Fibroblast of lung (primary cell): ENCODE results near the gene PRR19.

Experiments
- EZH2 ChIP-seq: IDR thresholded peaks from 2 replicates; pipeline ENCODE4 v1.5.1; 2012; ENCODE audit warnings: low read length, control low read depth, mild to moderate bottlenecking; ENCODE audit errors: missing control alignments
- TF ChIP-seq, protein P1 (sequence below), 2 donors: IDR thresholded peaks in 1 of 2; conservative IDR thresholded peaks in 1 of 2; 1 replicate in 1 of 2; 2 replicates in 1 of 2; pipeline ENCODE4 v1.5.1; 2011 to 2012; ENCODE audit warnings: low read length in 2 of 2, control low read depth in 1 of 2, inconsistent platforms in 1 of 2, low read depth in 1 of 2, mild to moderate bottlenecking in 1 of 2

DNA sequence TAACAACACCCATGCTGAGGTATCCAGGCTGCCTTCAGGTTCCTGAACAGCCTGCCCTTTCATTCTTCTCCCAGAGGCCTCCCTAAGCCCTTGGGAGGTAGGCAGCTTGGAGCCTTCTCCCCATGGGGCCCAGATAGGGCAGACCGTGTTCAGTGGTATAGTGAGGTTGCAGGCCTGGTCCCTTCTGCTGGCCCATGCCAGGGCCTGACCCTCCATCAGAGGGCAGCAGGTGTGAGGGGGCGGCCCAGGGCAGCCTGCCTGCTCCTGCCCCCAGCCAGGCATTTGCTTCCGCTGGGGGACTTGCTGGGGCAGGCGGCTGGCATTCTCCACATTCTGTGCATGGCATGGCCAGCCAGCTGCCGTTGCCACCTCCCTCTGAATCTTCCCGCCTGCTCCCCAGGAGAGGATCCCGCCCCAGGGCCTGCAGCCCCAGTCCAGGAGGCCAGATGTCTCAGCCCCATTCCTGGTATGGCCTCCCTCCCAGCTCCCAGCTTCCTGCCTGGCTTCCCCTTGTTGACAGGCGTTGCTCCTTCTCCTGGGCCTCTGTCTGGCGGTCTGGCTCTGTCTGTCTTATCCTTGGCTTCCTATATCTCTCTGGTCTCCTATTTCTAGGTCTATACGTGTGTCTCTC is 24.0 kb upstream of the PRR19 start:
- TF ChIP-seq, protein P1, sequence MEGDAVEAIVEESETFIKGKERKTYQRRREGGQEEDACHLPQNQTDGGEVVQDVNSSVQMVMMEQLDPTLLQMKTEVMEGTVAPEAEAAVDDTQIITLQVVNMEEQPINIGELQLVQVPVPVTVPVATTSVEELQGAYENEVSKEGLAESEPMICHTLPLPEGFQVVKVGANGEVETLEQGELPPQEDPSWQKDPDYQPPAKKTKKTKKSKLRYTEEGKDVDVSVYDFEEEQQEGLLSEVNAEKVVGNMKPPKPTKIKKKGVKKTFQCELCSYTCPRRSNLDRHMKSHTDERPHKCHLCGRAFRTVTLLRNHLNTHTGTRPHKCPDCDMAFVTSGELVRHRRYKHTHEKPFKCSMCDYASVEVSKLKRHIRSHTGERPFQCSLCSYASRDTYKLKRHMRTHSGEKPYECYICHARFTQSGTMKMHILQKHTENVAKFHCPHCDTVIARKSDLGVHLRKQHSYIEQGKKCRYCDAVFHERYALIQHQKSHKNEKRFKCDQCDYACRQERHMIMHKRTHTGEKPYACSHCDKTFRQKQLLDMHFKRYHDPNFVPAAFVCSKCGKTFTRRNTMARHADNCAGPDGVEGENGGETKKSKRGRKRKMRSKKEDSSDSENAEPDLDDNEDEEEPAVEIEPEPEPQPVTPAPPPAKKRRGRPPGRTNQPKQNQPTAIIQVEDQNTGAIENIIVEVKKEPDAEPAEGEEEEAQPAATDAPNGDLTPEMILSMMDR (conservative IDR thresholded peaks at IDR 0.05 in 1 of 2, IDR thresholded peaks at IDR 0.05 in 1 of 2; ENCODE audit: low read depth in 1 of 2, low read length in 2 of 2) = no peak
- TF ChIP-seq EZH2 = no peak
